Body of pancreas (tissue), 4 donors: ENCODE results near the gene SCAMP1. TPM values are rescaled to one million over a fixed set of nuclear protein-coding genes. Genes with fewer than 3 reads are reported as not detected.

Source experiments
- ATAC-seq: fragments of 150-250 bp; one replicate; pipeline ENCODE4 v1.9.1; 2016
- DNase-seq, 4 donors: peaks; one replicate each; pipeline ENCODE4 v3.0.0-alpha.2; 2019
- H3K27ac ChIP-seq, 4 donors: fragments of 200-600 bp; sonication (generic); 1 replicate in 3 of 4; 2 replicates in 1 of 4; pipeline versions ENCODE4 v1.5.1 to v1.6.1; 2016 to 2019; ENCODE audit warnings: mild to moderate bottlenecking in 1 of 4, mixed read lengths in 1 of 4, moderate library complexity in 1 of 4
- H3K27me3 ChIP-seq, 2 donors: fragments of 200-600 bp; sonication (generic); one replicate each; pipeline ENCODE4 v1.6.0; 2016; ENCODE audit warnings: mild to moderate bottlenecking in 1 of 2
- H3K36me3 ChIP-seq, 2 donors: fragments of 200-600 bp; sonication (generic); replicated peaks in 1 of 2; 2 replicates each; pipeline ENCODE4 v1.5.1; 2016; ENCODE audit warnings: low read depth in 2 of 2; ENCODE audit not compliant: insufficient read depth in 1 of 2
- H3K4me1 ChIP-seq: fragments of 200-600 bp; sonication (generic); one replicate; pipeline ENCODE4 v1.6.0; 2016
- H3K4me3 ChIP-seq, 2 donors: fragments of 200-600 bp; sonication (generic); 1 replicate in 1 of 2; 2 replicates in 1 of 2; pipeline ENCODE4 v1.5.1; 2016 to 2019
- H3K9me3 ChIP-seq, 3 donors: fragments of 200-600 bp; sonication (generic); 1 replicate in 2 of 3; 2 replicates in 1 of 3; pipeline ENCODE4 v1.5.1; 2016
- POLR2A ChIP-seq, 3 donors: fragments of 450-650 bp; IDR thresholded peaks; one replicate each; pipeline ENCODE4 v1.6.1; 2016; ENCODE audit warnings: antibody characterized with exemption in 3 of 3, mild to moderate bottlenecking in 2 of 3
- WGBS, 2 donors: methylation state at CpG; one replicate each; pipeline ENCODE4 v1.1.5; 2017; 5-methylcytosine and 5-hydroxymethylcytosine counted together
- intact Hi-C: fragments of 100-400 bp; cut with DNase I; formaldehyde crosslinking; loops from one replicate; pipeline ENCODE4 v1.15.1; 2023
- total RNA-seq, 2 donors: library from RNA; depleted of rRNA; stranded (reverse); fragments of >200 nt; gene quantifications; one replicate each; pipeline ENCODE4 v1.1.0, GENCODE V29; 2016
- TF ChIP-seq, protein P1 (sequence below), 7 experiments: fragments of 450-650 bp in 4 of 7; fragments of 200-600 bp in 3 of 7; sonication (generic) in 3 of 7; IDR thresholded peaks; one replicate each; pipeline ENCODE4 v1.5.1; 2016 to 2019; ENCODE audit warnings: antibody characterized with exemption in 7 of 7

Gene SCAMP1
- total RNA-seq, 2 donors from 2014 or later: 10.2 to 15.8 TPM

DNA sequence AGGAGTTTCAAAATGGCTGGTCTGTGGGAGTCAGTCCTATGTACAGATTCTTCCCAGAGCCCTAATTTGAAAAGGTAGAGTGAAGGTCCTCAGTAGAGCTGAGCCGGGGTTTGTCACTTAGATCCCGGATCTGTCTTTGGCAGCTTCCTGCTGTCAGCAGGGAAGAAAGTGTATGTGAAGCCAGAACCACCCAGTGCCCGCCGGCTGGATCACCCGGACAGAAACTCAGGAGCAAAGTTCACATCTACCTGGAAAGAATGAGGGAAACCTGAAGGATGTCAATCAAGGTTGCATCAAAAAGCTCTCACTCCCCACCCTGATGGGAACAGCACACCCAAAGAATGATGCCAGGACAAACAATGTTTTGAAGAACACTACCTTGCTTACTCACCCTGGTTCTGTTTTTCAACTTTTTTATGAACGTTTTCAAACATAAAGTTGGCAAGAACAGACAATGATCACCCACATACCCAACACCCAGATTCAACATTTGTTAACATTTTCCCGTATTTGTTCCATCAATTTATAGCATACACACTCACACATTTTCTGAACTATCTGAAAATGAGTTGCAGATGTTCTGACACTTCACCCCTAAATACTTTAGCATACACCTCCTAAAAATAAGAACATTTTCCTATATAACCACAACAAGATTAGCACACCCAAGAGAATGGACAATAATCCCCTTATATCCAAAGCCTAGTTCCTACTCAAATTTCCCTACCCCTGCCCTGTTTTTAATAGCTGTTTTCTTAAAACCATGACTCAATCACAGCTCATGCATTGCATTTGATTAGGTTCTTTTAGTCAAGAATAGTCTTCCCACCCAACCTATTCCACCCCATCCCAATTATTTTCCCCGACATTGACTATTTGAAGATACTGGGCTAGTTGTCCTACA, 154.3 kb downstream of the SCAMP1 start:
- ATAC-seq (no peak), DNase-seq (no peak)
- peaks cover 20% of the 10 kb centered on the region for H3K4me1 ChIP-seq
- no peaks in the 10 kb centered on the region for H3K27me3 ChIP-seq
- no peaks in the 10 kb centered on the region for H3K36me3 ChIP-seq
- no peak for TF ChIP-seq POLR2A (IDR thresholded peaks at IDR 0.05)
- TF ChIP-seq, protein P1, sequence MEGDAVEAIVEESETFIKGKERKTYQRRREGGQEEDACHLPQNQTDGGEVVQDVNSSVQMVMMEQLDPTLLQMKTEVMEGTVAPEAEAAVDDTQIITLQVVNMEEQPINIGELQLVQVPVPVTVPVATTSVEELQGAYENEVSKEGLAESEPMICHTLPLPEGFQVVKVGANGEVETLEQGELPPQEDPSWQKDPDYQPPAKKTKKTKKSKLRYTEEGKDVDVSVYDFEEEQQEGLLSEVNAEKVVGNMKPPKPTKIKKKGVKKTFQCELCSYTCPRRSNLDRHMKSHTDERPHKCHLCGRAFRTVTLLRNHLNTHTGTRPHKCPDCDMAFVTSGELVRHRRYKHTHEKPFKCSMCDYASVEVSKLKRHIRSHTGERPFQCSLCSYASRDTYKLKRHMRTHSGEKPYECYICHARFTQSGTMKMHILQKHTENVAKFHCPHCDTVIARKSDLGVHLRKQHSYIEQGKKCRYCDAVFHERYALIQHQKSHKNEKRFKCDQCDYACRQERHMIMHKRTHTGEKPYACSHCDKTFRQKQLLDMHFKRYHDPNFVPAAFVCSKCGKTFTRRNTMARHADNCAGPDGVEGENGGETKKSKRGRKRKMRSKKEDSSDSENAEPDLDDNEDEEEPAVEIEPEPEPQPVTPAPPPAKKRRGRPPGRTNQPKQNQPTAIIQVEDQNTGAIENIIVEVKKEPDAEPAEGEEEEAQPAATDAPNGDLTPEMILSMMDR (IDR thresholded peaks at IDR 0.05): no peak
- no peak overlapping the region for H3K27ac ChIP-seq
- intact Hi-C loops: no loop called here
- H3K9me3 ChIP-seq: no peaks in the 10 kb centered on the region
- no peak overlapping the region for H3K4me3 ChIP-seq
- 82 to 85% methylated on average over 8 of the region's 8 CpGs for WGBS, 2 donors

DNA sequence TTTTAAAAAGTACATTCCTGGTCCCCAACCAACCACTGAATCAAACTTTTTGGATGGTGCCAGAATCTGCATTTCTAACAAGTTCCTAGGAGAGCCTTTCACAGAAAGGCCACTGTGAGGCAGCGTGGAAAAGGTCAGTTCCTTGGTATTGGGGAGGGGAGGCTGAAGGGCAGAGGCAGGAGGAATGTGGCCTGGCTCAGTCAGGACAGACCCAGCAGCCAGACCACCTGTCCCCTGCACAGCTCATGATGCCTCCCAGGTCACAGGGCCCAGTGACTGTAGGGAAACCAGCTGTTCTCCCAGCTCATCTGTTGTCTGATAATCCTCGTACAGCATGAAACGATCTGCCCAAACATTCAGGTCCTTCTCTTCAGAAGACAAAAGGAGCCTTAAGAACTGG, 155.3 kb downstream of the SCAMP1 start:
- 89 to 93% methylated on average over 3 of the region's 3 CpGs for WGBS, 2 donors
- DNase-seq (no peak), ATAC-seq (no peak)
- Histone ChIP-seq H3K4me3 (no peak overlapping the region), H3K27me3 (no peaks in the 10 kb centered on the region), H3K9me3 (no peaks in the 10 kb centered on the region), H3K27ac (no peak overlapping the region), H3K4me1 (peaks cover 10% of the 10 kb centered on the region), H3K36me3 (no peaks in the 10 kb centered on the region)
- no peak for TF ChIP-seq POLR2A (IDR thresholded peaks at IDR 0.05)
- TF ChIP-seq, protein P1 (IDR thresholded peaks at IDR 0.05): no peak
- intact Hi-C loops: no loop called here

DNA sequence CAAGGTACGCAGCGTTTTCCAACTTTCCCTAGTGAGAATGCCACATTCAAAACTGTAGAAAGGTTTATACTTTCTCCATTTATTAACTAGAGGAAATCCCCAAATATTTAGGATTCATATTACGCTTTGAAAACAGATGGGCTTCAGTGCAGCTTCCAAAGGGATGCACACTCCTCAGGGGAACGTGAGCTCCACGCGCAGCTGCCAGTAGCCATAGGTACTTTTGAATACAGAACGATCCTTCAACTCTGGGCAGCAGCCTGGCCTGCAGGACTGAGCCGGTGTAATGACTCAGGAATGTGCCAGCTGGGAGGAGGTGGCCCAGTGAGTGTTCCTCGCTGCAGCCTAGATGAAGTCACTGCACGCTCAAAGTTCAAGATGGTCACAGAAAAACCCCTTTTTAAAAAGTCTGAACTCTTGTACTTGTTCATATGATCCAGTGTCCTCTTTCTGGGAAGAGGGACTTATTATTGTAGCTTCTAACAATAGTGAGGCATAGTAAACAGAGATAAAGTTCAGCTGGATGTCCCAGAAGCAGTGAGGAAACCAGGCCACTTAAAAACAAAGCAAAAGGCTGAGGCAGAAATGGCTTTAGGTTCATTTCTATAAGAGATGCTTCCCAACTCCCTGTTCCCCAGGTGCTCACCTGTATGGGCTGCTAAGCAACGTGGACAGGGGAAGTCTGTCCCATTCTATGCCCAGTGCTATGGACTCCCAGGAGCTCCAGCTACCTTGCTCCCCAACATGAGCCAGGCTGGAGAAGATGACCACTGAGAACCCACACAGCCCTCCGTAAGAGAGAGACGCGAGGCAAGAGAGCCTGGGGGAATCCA, 158.2 kb downstream of the SCAMP1 start:
- Histone ChIP-seq H3K4me3 (no peak overlapping the region), H3K27me3 (no peaks in the 10 kb centered on the region), H3K9me3 (no peaks in the 10 kb centered on the region), H3K27ac (peak overlapping the region; percentile 11 to 75 (median 56)), H3K36me3 (no peaks in the 10 kb centered on the region), H3K4me1 (peaks cover 15% of the 10 kb centered on the region)
- intact Hi-C loops: no loop called here
- TF ChIP-seq POLR2A (IDR thresholded peaks at IDR 0.05): peak in 1 of 3 donors; percentile 28
- TF ChIP-seq, protein P1 (IDR thresholded peaks at IDR 0.05): no peak
- 57 to 69% methylated on average over 14 of the region's 14 CpGs for WGBS, 2 donors
- DNase-seq (peak; percentile 60 to 81 (median 72)), ATAC-seq (peak; percentile 97)

DNA sequence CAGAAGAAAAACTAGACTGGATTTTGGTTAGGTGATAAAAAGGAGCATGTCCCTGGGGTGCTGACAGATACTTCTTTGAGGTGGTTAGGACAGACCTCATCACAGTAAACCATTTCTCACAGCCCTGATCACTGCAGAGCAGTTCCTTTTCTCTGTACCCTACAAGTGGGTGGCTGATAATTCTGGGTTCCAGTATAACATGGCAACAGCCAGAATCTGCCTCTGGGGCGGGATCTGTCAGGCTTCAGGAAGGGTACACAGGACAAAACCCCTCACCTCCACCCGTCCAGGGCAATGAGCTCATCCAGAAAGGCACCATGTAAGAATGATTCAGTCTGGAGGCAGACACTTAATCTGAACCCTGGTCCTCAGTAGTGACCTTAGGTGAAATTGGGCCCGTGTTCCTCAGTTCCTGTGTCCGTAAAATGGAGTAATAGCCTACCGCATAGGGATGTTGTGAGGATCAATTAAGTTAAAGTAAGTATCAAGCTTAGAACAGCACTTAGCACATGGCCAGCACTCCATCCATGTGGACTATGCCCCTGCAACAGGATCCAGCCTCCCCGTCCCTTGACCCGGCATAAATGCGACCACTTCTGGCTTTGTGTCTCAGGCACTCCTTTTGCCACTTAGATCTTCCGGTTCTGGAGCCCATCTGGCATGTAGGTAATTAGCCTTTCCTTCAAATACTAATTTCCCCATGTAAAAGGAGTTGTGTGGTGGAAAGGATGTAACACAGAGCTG, 159.0 kb downstream of the SCAMP1 start:
- H3K4me3 ChIP-seq: no peak overlapping the region
- H3K27me3 ChIP-seq: no peaks in the 10 kb centered on the region
- no peak for ATAC-seq
- H3K36me3 ChIP-seq: no peaks in the 10 kb centered on the region
- peak overlapping the region; percentile 11 to 75 (median 56) for H3K27ac ChIP-seq
- H3K4me1 ChIP-seq: peaks cover 15% of the 10 kb centered on the region
- intact Hi-C loops: no loop called here
- H3K9me3 ChIP-seq: no peaks in the 10 kb centered on the region
- 91 to 93% methylated on average over 8 to 9 of the region's 9 CpGs for WGBS, 2 donors
- no peak for DNase-seq
- no peak for TF ChIP-seq POLR2A (IDR thresholded peaks at IDR 0.05)
- TF ChIP-seq, protein P1 (IDR thresholded peaks at IDR 0.05): no peak
